GM12878 (cell line): ENCODE results near the gene HDAC9. TPM values are rescaled to one million over a fixed set of nuclear protein-coding genes. Genes with fewer than 3 reads are reported as not detected.

ENCODE experiments used
- ATAC-seq: fragments of 200-7000 bp; cut with Tn5 transposase; 3 replicates; pipeline ENCODE4 v1.9.1; 2020; ENCODE audit warnings: mild to moderate bottlenecking, moderate library complexity
- BruUV-seq: library from RNA; stranded (reverse); fragments of 400-500 nt; replicated peaks from 2 replicates; lab custom pipeline; 2021; lab: Mats Ljungman, UMichigan
- CTCF ChIA-PET: fragments of 300-600 bp; sonication (Branson Sonifier 250); formaldehyde crosslinking; extraction: SDS; loops from one replicate; lab custom pipeline; 2021; ENCODE audit warnings: inconsistent platforms; lab: Yijun Ruan, JAX
- POLR2A ChIA-PET: fragments of 350-600 bp; formaldehyde crosslinking; extraction: SDS; loops from one replicate; lab custom pipeline; 2021; ENCODE audit warnings: inconsistent platforms; lab: Charles Lee
- RAD21 ChIA-PET: fragments of 300-600 bp; sonication (Branson Sonifier 250); formaldehyde crosslinking; loops from one replicate; lab custom pipeline; 2023; ENCODE audit warnings: antibody characterized with exemption; ENCODE audit not compliant: unreplicated experiment; lab: Charles Lee
- SMC1A ChIA-PET: fragments of 300-600 bp; sonication (Branson Sonifier 250); formaldehyde crosslinking; loops from one replicate; lab custom pipeline; 2023; ENCODE audit not compliant: unreplicated experiment, uncharacterized antibody; lab: Charles Lee
- DNase-seq: peaks from one replicate; pipeline ENCODE4 v3.0.0-alpha.2; 2011; ENCODE audit warnings: low read depth, low spot score
- FAIRE-seq: peaks from 3 replicates; lab custom pipeline; 2011; peaks lifted over from hg19 to GRCh38; lab: Jason Lieb, UNC
- H2AFZ ChIP-seq: 2 replicates; pipeline ENCODE4 v1.6.0; 2011; ENCODE audit warnings: low read depth, low read length, control low read depth; ENCODE audit not compliant: control insufficient read depth
- H3K27ac ChIP-seq: 2 replicates; pipeline ENCODE4 v1.5.1; 2011; ENCODE audit warnings: control low read depth; ENCODE audit not compliant: control insufficient read depth, insufficient read depth
- H3K27me3 ChIP-seq, 2 experiments: replicated peaks in 1 of 2; 2 replicates each; pipeline versions ENCODE4 v1.6.0 to v1.6.1; 2011; ENCODE audit warnings: low read length in 1 of 2; ENCODE audit not compliant: control insufficient read depth in 2 of 2, insufficient read depth in 2 of 2
- H3K36me3 ChIP-seq, 2 experiments: 2 replicates each; pipeline ENCODE4 v1.5.1; 2011; ENCODE audit warnings: low read length in 1 of 2; ENCODE audit not compliant: control insufficient read depth in 2 of 2, insufficient read depth in 2 of 2
- H3K4me1 ChIP-seq: 2 replicates; pipeline ENCODE4 v1.6.1; 2011; ENCODE audit warnings: mild to moderate bottlenecking, low read length, moderate library complexity, mixed read lengths; ENCODE audit not compliant: control insufficient read depth, insufficient read depth
- H3K4me2 ChIP-seq: 2 replicates; pipeline ENCODE4 v1.6.0; 2011; ENCODE audit warnings: control low read depth; ENCODE audit not compliant: control insufficient read depth, insufficient read depth
- H3K4me3 ChIP-seq: fragments of 200-600 bp; sonication (generic); 2 replicates; pipeline ENCODE4 v1.5.1; 2016
- H3K79me2 ChIP-seq: 2 replicates; pipeline ENCODE4 v1.6.0; 2011; ENCODE audit warnings: low read length; ENCODE audit not compliant: control insufficient read depth, insufficient read depth
- H3K9ac ChIP-seq: 2 replicates; pipeline ENCODE4 v1.8.0; 2011; ENCODE audit warnings: low read length, control low read depth, mixed read lengths; ENCODE audit not compliant: control insufficient read depth, insufficient read depth
- H3K9me3 ChIP-seq: replicated peaks from 3 replicates; pipeline ENCODE4 v1.5.1; 2011; ENCODE audit warnings: mild to moderate bottlenecking, low read length; ENCODE audit not compliant: control insufficient read depth, insufficient read depth
- H4K20me1 ChIP-seq: 2 replicates; pipeline ENCODE4 v1.6.0; 2011; ENCODE audit not compliant: control insufficient read depth, insufficient read depth
- ASH2L ChIP-seq: fragments of 300-600, 200-600 bp; sonication (generic); IDR thresholded peaks from 2 replicates; pipeline ENCODE4 v1.6.1; 2017; ENCODE audit warnings: low read depth, mild to moderate bottlenecking, borderline replicate concordance
- FOXM1 ChIP-seq: IDR thresholded peaks from 2 replicates; pipeline ENCODE4 v1.6.1; 2012; ENCODE audit warnings: low read depth, mild to moderate bottlenecking, inconsistent platforms, low read length, moderate library complexity
- MYC ChIP-seq: IDR thresholded peaks from 2 replicates; pipeline ENCODE4 v1.6.1; 2011; ENCODE audit warnings: mild to moderate bottlenecking, low read length, moderate library complexity, inconsistent platforms; ENCODE audit not compliant: insufficient read depth, insufficient replicate concordance, insufficient read length, severe bottlenecking
- NR2C2 ChIP-seq: IDR thresholded peaks from 2 replicates; pipeline ENCODE4 v1.6.1; 2011; ENCODE audit warnings: borderline replicate concordance, low read depth; ENCODE audit not compliant: control insufficient read depth, insufficient read length
- NRF1 ChIP-seq: conservative IDR thresholded peaks from 2 replicates; pipeline ENCODE4 v1.6.1; 2011; ENCODE audit warnings: mild to moderate bottlenecking, low read depth, low read length, improper control_type of control experiment
- RCOR1 ChIP-seq: conservative IDR thresholded peaks from 2 replicates; pipeline ENCODE4 v1.6.1; 2012; ENCODE audit warnings: low read depth, low read length, improper control_type of control experiment
- RUNX3 ChIP-seq: IDR thresholded peaks from 2 replicates; pipeline ENCODE4 v1.6.1; 2012; ENCODE audit warnings: low read length, inconsistent platforms
- SMARCA5 ChIP-seq: fragments of 450-650 bp; IDR thresholded peaks from 2 replicates; pipeline ENCODE4 v1.6.1; 2017; ENCODE audit warnings: mild to moderate bottlenecking
- TCF3 ChIP-seq: IDR thresholded peaks from 2 replicates; pipeline ENCODE4 v1.6.1; 2012; ENCODE audit warnings: low read depth, mild to moderate bottlenecking, low read length, borderline replicate concordance; ENCODE audit not compliant: insufficient read depth
- WRNIP1 ChIP-seq: IDR thresholded peaks from 2 replicates; pipeline ENCODE4 v1.6.1; 2011; ENCODE audit warnings: low read depth, low read length, improper control_type of control experiment, borderline replicate concordance
- ZNF217 ChIP-seq: fragments of 450-650 bp; IDR thresholded peaks from 2 replicates; pipeline ENCODE4 v1.6.1; 2017; ENCODE audit warnings: antibody characterized with exemption, mild to moderate bottlenecking
- ZNF384 ChIP-seq: IDR thresholded peaks from 2 replicates; pipeline ENCODE4 v1.6.1; 2012; ENCODE audit warnings: low read depth, mild to moderate bottlenecking, low read length, improper control_type of control experiment, borderline replicate concordance
- in situ Hi-C: fragments of 300-500 bp; cut with MboI; formaldehyde crosslinking; loops from 9 replicates; pipeline ENCODE4 v1.14.3; 2018; ENCODE audit warnings: mixed read lengths
- intact Hi-C: fragments of 100-400 bp; cut with micrococcal nuclease; formaldehyde crosslinking; loops from one replicate; pipeline ENCODE4 v1.14.2; 2022; ENCODE audit not compliant: unreplicated experiment
- polyA plus RNA-seq, 11 experiments: library from polyadenylated mRNA; depleted of rRNA in 4 of 11; unstranded in 6 of 11; stranded (reverse) in 5 of 11; fragments of >200 nt; fragmentation: Nextera tagmentation in 4 of 11; fragmentation: Illumina TruSeq in 1 of 11; extraction: Ambion mirVana in 4 of 11; extraction: Trizol in 1 of 11; gene quantifications; 1 replicate in 1 of 11; 2 replicates in 10 of 11; pipeline versions ENCODE4 v1.2.1 to v1.2.3, GENCODE V29; 2011 to 2016; ENCODE audit warnings: inconsistent platforms in 2 of 11, missing spikeins in 2 of 11, low read depth in 1 of 11
- total RNA-seq, 4 experiments: library from RNA; depleted of rRNA in 3 of 4; stranded (reverse); fragments of >200 nt in 3 of 4; fragmentation: Illumina TruSeq in 1 of 4; extraction: Trizol in 1 of 4; gene quantifications; 2 replicates each; pipeline versions ENCODE4 v1.2.1 to v1.2.3, GENCODE V29; 2013 to 2021
- TF ChIP-seq, protein P1 (sequence below): fragments of 450-650 bp; formaldehyde crosslinking; IDR thresholded peaks from 2 replicates; pipeline ENCODE4 v1.4.0; 2022; ENCODE audit warnings: mild to moderate bottlenecking, moderate library complexity
- TF ChIP-seq, protein P2 (sequence below): fragments of 450-650 bp; formaldehyde crosslinking; IDR thresholded peaks from 2 replicates; pipeline ENCODE4 v1.4.0; 2020; ENCODE audit warnings: mild to moderate bottlenecking, moderate library complexity

The HDAC9 gene
- total and polyA plus RNA-seq, 10 of the 15 experiments (the other 5 are each of a cell fraction or from before 2014, with no cell fraction given) = 0.73 to 12.8 (median 0.92) TPM

DNA sequence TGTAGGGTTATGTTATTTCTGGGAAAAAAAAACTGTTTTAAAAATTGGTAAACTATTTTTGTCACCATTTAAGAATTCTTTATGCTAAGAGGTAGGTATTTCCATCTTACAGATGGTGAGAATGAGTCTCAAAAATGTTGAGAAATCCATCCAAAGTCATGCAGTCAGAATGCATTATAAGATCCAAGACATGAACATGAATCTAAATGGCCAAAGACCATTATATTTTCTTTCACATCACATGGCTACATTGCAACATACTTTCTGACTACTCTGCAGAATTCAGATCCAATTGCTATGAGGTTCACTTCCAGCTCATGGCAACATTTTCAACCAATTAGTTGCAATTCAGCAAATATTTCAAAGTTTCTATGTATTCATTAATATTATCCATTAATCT, 440.7 kb downstream of the HDAC9 start:
- no peak overlapping the region for H3K27ac ChIP-seq
- intact Hi-C loops = no loop called here
- H3K9ac ChIP-seq = no peak overlapping the region
- POLR2A ChIA-PET = no interaction called here
- H2AFZ ChIP-seq = no peak overlapping the region
- BruUV-seq = no TSS peak
- no peaks in the 10 kb centered on the region for H3K27me3 ChIP-seq
- ATAC-seq (no peak), DNase-seq (no peak)
- no peaks in the 10 kb centered on the region for H3K9me3 ChIP-seq
- TF ChIP-seq SMARCA5 = no peak
- TF ChIP-seq TCF3 = no peak
- no peak for TF ChIP-seq NRF1
- TF ChIP-seq NR2C2 = no peak
- TF ChIP-seq MYC = no peak
- TF ChIP-seq, protein P1, sequence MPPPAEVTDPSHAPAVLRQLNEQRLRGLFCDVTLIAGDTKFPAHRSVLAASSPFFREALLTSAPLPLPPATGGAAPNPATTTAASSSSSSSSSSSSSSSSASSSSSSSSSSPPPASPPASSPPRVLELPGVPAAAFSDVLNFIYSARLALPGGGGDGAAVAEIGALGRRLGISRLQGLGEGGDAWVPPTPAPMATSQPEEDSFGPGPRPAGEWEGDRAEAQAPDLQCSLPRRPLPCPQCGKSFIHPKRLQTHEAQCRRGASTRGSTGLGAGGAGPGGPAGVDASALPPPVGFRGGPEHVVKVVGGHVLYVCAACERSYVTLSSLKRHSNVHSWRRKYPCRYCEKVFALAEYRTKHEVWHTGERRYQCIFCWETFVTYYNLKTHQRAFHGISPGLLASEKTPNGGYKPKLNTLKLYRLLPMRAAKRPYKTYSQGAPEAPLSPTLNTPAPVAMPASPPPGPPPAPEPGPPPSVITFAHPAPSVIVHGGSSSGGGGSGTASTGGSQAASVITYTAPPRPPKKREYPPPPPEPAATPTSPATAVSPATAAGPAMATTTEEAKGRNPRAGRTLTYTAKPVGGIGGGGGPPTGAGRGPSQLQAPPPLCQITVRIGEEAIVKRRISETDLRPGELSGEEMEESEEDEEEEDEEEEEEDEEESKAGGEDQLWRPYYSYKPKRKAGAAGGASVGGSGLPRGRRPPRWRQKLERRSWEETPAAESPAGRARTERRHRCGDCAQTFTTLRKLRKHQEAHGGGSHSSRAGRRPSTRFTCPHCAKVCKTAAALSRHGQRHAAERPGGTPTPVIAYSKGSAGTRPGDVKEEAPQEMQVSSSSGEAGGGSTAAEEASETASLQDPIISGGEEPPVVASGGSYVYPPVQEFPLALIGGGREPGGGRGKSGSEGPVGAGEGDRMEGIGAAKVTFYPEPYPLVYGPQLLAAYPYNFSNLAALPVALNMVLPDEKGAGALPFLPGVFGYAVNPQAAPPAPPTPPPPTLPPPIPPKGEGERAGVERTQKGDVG = no peak
- TF ChIP-seq WRNIP1 = no peak
- no peak for TF ChIP-seq FOXM1
- no peak for TF ChIP-seq ZNF384
- TF ChIP-seq RCOR1 = no peak
- no peak for TF ChIP-seq ZNF217
- TF ChIP-seq RUNX3 = no peak
- TF ChIP-seq, protein P2, sequence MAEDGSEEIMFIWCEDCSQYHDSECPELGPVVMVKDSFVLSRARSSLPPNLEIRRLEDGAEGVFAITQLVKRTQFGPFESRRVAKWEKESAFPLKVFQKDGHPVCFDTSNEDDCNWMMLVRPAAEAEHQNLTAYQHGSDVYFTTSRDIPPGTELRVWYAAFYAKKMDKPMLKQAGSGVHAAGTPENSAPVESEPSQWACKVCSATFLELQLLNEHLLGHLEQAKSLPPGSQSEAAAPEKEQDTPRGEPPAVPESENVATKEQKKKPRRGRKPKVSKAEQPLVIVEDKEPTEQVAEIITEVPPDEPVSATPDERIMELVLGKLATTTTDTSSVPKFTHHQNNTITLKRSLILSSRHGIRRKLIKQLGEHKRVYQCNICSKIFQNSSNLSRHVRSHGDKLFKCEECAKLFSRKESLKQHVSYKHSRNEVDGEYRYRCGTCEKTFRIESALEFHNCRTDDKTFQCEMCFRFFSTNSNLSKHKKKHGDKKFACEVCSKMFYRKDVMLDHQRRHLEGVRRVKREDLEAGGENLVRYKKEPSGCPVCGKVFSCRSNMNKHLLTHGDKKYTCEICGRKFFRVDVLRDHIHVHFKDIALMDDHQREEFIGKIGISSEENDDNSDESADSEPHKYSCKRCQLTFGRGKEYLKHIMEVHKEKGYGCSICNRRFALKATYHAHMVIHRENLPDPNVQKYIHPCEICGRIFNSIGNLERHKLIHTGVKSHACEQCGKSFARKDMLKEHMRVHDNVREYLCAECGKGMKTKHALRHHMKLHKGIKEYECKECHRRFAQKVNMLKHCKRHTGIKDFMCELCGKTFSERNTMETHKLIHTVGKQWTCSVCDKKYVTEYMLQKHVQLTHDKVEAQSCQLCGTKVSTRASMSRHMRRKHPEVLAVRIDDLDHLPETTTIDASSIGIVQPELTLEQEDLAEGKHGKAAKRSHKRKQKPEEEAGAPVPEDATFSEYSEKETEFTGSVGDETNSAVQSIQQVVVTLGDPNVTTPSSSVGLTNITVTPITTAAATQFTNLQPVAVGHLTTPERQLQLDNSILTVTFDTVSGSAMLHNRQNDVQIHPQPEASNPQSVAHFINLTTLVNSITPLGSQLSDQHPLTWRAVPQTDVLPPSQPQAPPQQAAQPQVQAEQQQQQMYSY (CRISPR knock-in tag) = no peak
- no peak for TF ChIP-seq ASH2L
- TF ChIP-seq, all 136 proteins: peak for 0
- RAD21 ChIA-PET = no interaction called here
- H3K4me2 ChIP-seq = no peak overlapping the region
- H3K4me1 ChIP-seq = no peaks in the 10 kb centered on the region
- CTCF ChIA-PET = no interaction called here
- SMC1A ChIA-PET = no interaction called here
- H3K36me3 ChIP-seq = no peaks in the 10 kb centered on the region
- no peaks in the 10 kb centered on the region for H3K79me2 ChIP-seq
- FAIRE-seq = no peak
- H4K20me1 ChIP-seq = no peaks in the 10 kb centered on the region
- in situ Hi-C loops = no loop called here
- H3K4me3 ChIP-seq = no peak overlapping the region
